ENCODE results near the gene ZNF610. TPM values are rescaled to one million over a fixed set of nuclear protein-coding genes. Genes with fewer than 3 reads are reported as not detected.

ZNF610 gene
- total and polyA plus RNA-seq, 2 of the 13 experiments (the other 11 are each of a cell fraction or from before 2014, with no cell fraction given): 0.32 to 0.69 TPM

DNA sequence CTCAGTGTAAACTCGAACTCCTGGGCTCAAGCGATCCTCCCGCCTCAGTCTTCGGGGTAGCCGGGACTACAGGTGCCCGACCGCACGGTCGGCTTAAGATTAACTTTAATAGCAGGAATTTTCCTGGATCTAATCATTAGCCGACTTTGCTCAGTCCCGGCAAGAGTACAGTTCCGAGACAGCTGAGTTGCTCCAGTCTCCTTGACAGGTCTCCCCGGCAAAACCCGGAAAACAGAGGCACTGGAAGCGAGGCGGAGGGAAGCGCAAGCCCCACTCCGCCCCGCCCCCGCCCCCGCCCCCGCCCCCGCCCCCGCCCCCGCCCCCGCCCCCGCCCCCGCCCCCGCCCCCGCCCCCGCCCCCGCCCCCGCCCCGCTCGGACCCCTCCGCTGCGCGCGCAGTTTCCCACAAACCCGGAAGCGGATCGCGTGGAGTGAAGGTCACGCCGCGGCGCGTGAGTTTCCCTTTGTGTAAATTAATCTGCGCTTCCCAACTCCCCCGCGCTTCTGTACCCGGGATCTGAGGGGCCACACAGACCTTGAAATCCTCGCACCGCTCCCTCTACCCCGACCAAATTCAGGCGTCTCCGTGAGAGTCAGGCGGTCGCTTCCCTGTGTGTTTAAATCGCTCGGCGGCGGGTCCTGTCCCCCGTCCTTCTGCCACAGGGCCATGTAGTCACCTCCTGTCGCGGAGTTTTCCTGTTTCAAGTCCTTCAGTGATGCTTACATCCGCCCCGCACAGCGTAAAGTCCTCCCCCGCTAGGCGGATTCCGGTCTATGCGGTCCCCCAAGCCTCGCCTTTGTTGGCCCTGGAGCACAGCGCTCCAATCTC, 39.1 kb upstream of the ZNF610 start, which contains the start of gene ZNF480 (continued):
- TF ChIP-seq TRIM22 (IDR thresholded peaks at IDR 0.05): no peak
- peak; percentile 69; the same call in 1 of the 2 replicates for TF ChIP-seq DMAP1 (CRISPR knock-in tag; IDR thresholded peaks at IDR 0.05)
- no peak for TF ChIP-seq TOPORS (CRISPR knock-in tag; IDR thresholded peaks at IDR 0.05)
- TF ChIP-seq POLR2G (IDR thresholded peaks at IDR 0.05; ENCODE audit: low read depth, low read length): peak; percentile 80
- TF ChIP-seq FOXC1 (CRISPR knock-in tag; IDR thresholded peaks at IDR 0.05; ENCODE audit: borderline replicate concordance): no peak
- no peak for TF ChIP-seq FOXA1 (IDR thresholded peaks at IDR 0.05)
- no peak for TF ChIP-seq FOXA1 (CRISPR knock-in tag; IDR thresholded peaks at IDR 0.05)
- TF ChIP-seq HOXA7 (CRISPR knock-in tag; IDR thresholded peaks at IDR 0.05): no peak
- peak; percentile 48; the same call in 1 of the 2 replicates for TF ChIP-seq TAF1 (CRISPR knock-in tag; IDR thresholded peaks at IDR 0.05)
- TF ChIP-seq MEIS1 (CRISPR knock-in tag; IDR thresholded peaks at IDR 0.05; ENCODE audit: borderline replicate concordance): no peak
- no peak for TF ChIP-seq RFX3 (CRISPR knock-in tag; IDR thresholded peaks at IDR 0.05)
- no peak for TF ChIP-seq SP140L (CRISPR knock-in tag; IDR thresholded peaks at IDR 0.05; ENCODE audit: borderline replicate concordance)
- no peak for TF ChIP-seq ARHGAP35 (CRISPR knock-in tag; IDR thresholded peaks at IDR 0.05; ENCODE audit: borderline replicate concordance)
- TF ChIP-seq ZKSCAN8 (CRISPR knock-in tag; IDR thresholded peaks at IDR 0.05; ENCODE audit: borderline replicate concordance): no peak
- TF ChIP-seq, protein P1, sequence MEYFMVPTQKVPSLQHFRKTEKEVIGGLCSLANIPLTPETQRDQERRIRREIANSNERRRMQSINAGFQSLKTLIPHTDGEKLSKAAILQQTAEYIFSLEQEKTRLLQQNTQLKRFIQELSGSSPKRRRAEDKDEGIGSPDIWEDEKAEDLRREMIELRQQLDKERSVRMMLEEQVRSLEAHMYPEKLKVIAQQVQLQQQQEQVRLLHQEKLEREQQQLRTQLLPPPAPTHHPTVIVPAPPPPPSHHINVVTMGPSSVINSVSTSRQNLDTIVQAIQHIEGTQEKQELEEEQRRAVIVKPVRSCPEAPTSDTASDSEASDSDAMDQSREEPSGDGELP (IDR thresholded peaks at IDR 0.05; ENCODE audit: borderline replicate concordance, low read depth): peak; percentile 48; the same call in 1 of the 2 replicates
- no peak for TF ChIP-seq NFE2L2 (IDR thresholded peaks at IDR 0.05; ENCODE audit: low read length)
- TF ChIP-seq HHEX (CRISPR knock-in tag; IDR thresholded peaks at IDR 0.05): no peak
- no peak for TF ChIP-seq ARNT2 (CRISPR knock-in tag; IDR thresholded peaks at IDR 0.05; ENCODE audit: low read depth)
- no peak for TF ChIP-seq ZNF580 (CRISPR knock-in tag; IDR thresholded peaks at IDR 0.05; ENCODE audit: borderline replicate concordance, low read depth)
- TF ChIP-seq ZNF780A (CRISPR knock-in tag; IDR thresholded peaks at IDR 0.05): no peak
- TF ChIP-seq ZNF629 (CRISPR knock-in tag; conservative IDR thresholded peaks at IDR 0.05): no peak
- TF ChIP-seq SOX13 (IDR thresholded peaks at IDR 0.05): no peak
- no peak for TF ChIP-seq SOX13 (CRISPR knock-in tag; conservative IDR thresholded peaks at IDR 0.05 in 1 of 2, IDR thresholded peaks at IDR 0.05 in 1 of 2)
- TF ChIP-seq POLR2AphosphoS5 (IDR thresholded peaks at IDR 0.05; ENCODE audit: low read depth, low read length): peak; percentile 82
- no peak for TF ChIP-seq FOXM1 (CRISPR knock-in tag; IDR thresholded peaks at IDR 0.05)
- TF ChIP-seq, protein P2, sequence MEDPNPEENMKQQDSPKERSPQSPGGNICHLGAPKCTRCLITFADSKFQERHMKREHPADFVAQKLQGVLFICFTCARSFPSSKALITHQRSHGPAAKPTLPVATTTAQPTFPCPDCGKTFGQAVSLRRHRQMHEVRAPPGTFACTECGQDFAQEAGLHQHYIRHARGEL (CRISPR knock-in tag; IDR thresholded peaks at IDR 0.05): no peak
- 0 out of 2 replicates have a peak, but pooled peaks have one; percentile 63 for TF ChIP-seq NFIB (CRISPR knock-in tag; IDR thresholded peaks at IDR 0.05; ENCODE audit: borderline replicate concordance)
- no peak for TF ChIP-seq GTF3A (CRISPR knock-in tag; conservative IDR thresholded peaks at IDR 0.05)
- peak; percentile 87 for TF ChIP-seq NR2C2 (CRISPR knock-in tag; IDR thresholded peaks at IDR 0.05; ENCODE audit: borderline replicate concordance)
- no peak for TF ChIP-seq FIP1L1 (IDR thresholded peaks at IDR 0.05; ENCODE audit: borderline replicate concordance, insufficient read depth, low read depth, low read length)
- TF ChIP-seq JUN (CRISPR knock-in tag; IDR thresholded peaks at IDR 0.05): no peak

Measured in HepG2 (cell line).